ENCODE results near the gene IRF8. TPM values are rescaled to one million over a fixed set of nuclear protein-coding genes. Genes with fewer than 3 reads are reported as not detected.

Gene IRF8
- total and polyA plus RNA-seq, 2 donors from 2014 or later = 2.9 to 33.3 TPM

DNA sequence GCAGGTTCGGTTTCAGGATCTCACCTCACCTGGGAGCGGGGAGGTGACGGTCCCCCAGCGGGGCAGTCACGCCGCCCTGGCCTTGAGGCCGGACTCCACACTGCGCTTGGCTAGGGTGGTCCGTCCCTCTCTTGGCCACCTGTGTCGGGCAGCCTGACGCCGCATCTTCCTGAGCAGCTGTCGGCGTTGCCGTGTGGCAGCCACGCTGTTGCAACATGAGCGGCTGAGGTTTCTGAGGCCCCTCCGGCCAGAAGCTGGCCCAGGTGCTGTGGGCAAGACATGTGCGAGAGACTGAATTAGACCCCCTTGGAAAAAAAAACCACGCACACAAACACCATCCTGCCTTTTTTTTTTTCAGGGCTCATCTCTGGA lies 49.2 kb downstream of the IRF8 start:
- Histone ChIP-seq H3K4me3 (ENCODE audit: low read length in 3 of 3) (no peak overlapping the region), H3K27ac (ENCODE audit: low read depth in 2 of 2, low read length in 2 of 2) (no peak overlapping the region), H3K36me3 (ENCODE audit: control insufficient read depth in 2 of 3, insufficient read depth in 3 of 3, low read length in 3 of 3) (no peaks in the 10 kb centered on the region), H3K27me3 (ENCODE audit: control insufficient read depth, insufficient read depth, low read length) (no peaks in the 10 kb centered on the region), H3K9me3 (ENCODE audit: control insufficient read depth in 2 of 3, insufficient read depth in 1 of 3, low read length in 3 of 3) (no peaks in the 10 kb centered on the region), H3K4me1 (ENCODE audit: control insufficient read depth in 2 of 3, insufficient read depth in 2 of 3, low read depth in 1 of 3, low read length in 3 of 3) (no peaks in the 10 kb centered on the region), H3K9ac (ENCODE audit: low read length in 3 of 3) (no peak overlapping the region)
- intact Hi-C loops (cut with DNase I) = no loop called here
- TF ChIP-seq, protein P1, sequence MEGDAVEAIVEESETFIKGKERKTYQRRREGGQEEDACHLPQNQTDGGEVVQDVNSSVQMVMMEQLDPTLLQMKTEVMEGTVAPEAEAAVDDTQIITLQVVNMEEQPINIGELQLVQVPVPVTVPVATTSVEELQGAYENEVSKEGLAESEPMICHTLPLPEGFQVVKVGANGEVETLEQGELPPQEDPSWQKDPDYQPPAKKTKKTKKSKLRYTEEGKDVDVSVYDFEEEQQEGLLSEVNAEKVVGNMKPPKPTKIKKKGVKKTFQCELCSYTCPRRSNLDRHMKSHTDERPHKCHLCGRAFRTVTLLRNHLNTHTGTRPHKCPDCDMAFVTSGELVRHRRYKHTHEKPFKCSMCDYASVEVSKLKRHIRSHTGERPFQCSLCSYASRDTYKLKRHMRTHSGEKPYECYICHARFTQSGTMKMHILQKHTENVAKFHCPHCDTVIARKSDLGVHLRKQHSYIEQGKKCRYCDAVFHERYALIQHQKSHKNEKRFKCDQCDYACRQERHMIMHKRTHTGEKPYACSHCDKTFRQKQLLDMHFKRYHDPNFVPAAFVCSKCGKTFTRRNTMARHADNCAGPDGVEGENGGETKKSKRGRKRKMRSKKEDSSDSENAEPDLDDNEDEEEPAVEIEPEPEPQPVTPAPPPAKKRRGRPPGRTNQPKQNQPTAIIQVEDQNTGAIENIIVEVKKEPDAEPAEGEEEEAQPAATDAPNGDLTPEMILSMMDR (IDR thresholded peaks at IDR 0.05; ENCODE audit: borderline replicate concordance, extremely low read depth, insufficient read depth) = no peak
- DNase-seq = no peak
- no peak for FAIRE-seq

DNA sequence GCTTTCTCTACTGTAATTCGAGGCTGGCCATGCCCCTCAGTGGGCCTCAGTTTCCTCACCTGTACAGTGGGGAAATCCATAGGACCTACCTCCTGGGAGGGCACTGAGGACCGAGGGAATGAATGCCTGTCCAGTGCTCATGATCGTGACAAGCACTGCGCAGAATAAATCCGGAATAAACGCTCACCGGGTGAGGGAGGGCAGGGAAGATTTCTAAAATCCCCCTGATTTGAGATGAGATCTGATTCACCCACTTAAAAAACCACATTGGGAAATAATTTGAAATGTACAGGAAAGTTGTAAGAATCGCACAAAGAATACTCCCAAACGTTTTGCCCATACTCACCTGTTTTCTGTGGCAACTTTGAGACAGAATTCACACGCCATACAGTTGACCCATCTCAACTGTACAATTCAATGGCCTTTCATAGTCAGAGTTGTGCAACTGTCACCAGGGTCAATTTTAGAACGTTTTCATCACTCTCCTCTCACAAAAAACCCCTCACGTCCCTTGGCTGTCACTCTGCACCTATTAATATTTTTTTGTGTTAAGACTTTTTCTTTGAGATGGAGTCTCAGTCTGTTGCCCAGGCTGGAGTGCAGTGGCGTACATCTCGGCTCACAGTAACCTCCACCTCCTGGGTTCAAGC lies 49.8 kb downstream of the IRF8 start:
- Histone ChIP-seq H3K27me3 (ENCODE audit: control insufficient read depth, insufficient read depth, low read length) (no peaks in the 10 kb centered on the region), H3K27ac (ENCODE audit: low read depth in 2 of 2, low read length in 2 of 2) (no peak overlapping the region), H3K4me1 (ENCODE audit: control insufficient read depth in 2 of 3, insufficient read depth in 2 of 3, low read depth in 1 of 3, low read length in 3 of 3) (no peaks in the 10 kb centered on the region), H3K9ac (ENCODE audit: low read length in 3 of 3) (no peak overlapping the region), H3K4me3 (ENCODE audit: low read length in 3 of 3) (no peak overlapping the region), H3K36me3 (ENCODE audit: control insufficient read depth in 2 of 3, insufficient read depth in 3 of 3, low read length in 3 of 3) (no peaks in the 10 kb centered on the region), H3K9me3 (ENCODE audit: control insufficient read depth in 2 of 3, insufficient read depth in 1 of 3, low read length in 3 of 3) (no peaks in the 10 kb centered on the region)
- intact Hi-C loops (cut with DNase I) = no loop called here
- FAIRE-seq = no peak
- TF ChIP-seq, protein P1 (IDR thresholded peaks at IDR 0.05; ENCODE audit: borderline replicate concordance, extremely low read depth, insufficient read depth) = no peak
- DNase-seq = no peak

DNA sequence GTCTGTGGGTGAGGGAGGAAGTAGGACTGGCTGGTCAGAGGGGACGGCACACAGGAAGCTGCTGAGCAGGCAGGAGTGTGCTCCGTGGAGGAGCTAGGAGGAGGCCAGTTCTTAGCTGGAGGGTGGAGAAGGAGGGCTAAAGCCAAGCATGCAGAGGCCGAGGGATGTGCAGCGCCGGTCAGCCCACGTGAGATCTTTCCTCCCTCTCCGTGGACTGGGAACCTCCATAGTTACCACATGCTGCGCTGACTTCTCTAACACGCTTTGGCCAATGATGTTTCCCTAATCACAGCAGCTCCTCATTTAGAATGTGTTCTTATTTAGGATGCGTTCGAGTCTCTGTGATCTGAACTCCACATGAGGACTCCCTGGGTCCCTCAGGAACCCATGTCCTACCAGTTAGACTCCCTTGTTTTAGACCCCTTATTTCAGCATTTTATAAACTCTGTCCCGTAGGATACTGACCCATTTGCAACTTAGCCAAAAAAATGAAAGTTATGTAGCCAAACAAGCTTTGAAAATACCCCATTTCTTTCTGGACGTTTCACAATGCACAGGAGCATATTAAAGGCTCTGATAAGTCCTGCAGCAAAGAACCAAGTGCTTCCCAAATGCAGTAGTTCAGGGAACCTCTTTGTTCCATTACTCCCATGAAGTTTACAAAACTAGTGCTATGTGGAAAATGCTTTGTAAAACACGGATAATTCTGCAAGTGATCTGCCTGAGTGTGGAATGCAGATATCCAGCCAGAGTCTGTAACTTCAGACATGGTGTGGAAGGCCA lies 51.4 kb downstream of the IRF8 start:
- no peak overlapping the region for H3K27ac ChIP-seq (ENCODE audit: low read depth in 2 of 2, low read length in 2 of 2)
- no peaks in the 10 kb centered on the region for H3K9me3 ChIP-seq (ENCODE audit: control insufficient read depth in 2 of 3, insufficient read depth in 1 of 3, low read length in 3 of 3)
- FAIRE-seq (no peak), DNase-seq (no peak)
- TF ChIP-seq, protein P1 (IDR thresholded peaks at IDR 0.05; ENCODE audit: borderline replicate concordance, extremely low read depth, insufficient read depth) = no peak
- H3K36me3 ChIP-seq (ENCODE audit: control insufficient read depth in 2 of 3, insufficient read depth in 3 of 3, low read length in 3 of 3) = no peaks in the 10 kb centered on the region
- no peaks in the 10 kb centered on the region for H3K27me3 ChIP-seq (ENCODE audit: control insufficient read depth, insufficient read depth, low read length)
- H3K4me1 ChIP-seq (ENCODE audit: control insufficient read depth in 2 of 3, insufficient read depth in 2 of 3, low read depth in 1 of 3, low read length in 3 of 3) = no peaks in the 10 kb centered on the region
- H3K9ac ChIP-seq (ENCODE audit: low read length in 3 of 3) = no peak overlapping the region
- H3K4me3 ChIP-seq (ENCODE audit: low read length in 3 of 3) = no peak overlapping the region
- intact Hi-C loops (cut with DNase I) = no loop called here

Data from kidney (tissue), 14 donors.